Right atrium auricular region (tissue), 2 donors: ENCODE results near the gene HLX. TPM values are rescaled to one million over a fixed set of nuclear protein-coding genes. Genes with fewer than 3 reads are reported as not detected.

ENCODE experiments used
- DNase-seq: peaks from one replicate; pipeline ENCODE4 v3.0.0-alpha.2; 2019; ENCODE audit warnings: low spot score
- H3K27ac ChIP-seq, 2 donors: fragments of 200-600 bp; sonication (generic); 1 replicate in 1 of 2; 2 replicates in 1 of 2; pipeline ENCODE4 v1.5.1; 2016 to 2019
- H3K27me3 ChIP-seq, 2 donors: fragments of 200-600 bp; sonication (generic); one replicate each; pipeline versions ENCODE4 v1.5.1 to v1.6.0; 2017 to 2019
- H3K36me3 ChIP-seq: fragments of 200-600 bp; sonication (generic); one replicate; pipeline ENCODE4 v1.5.1; 2016
- H3K4me1 ChIP-seq, 2 donors: fragments of 200-600 bp; sonication (generic); one replicate each; pipeline versions ENCODE4 v1.5.1 to v1.6.0; 2017 to 2019
- H3K4me3 ChIP-seq, 2 donors: fragments of 200-600 bp; sonication (generic); 1 replicate in 1 of 2; 2 replicates in 1 of 2; pipeline ENCODE4 v1.5.1; 2017 to 2019; ENCODE audit warnings: mild to moderate bottlenecking in 1 of 2, moderate library complexity in 1 of 2
- H3K9me3 ChIP-seq, 2 donors: fragments of 200-600 bp; sonication (generic); one replicate each; pipeline ENCODE4 v1.5.1; 2019
- CTCF ChIP-seq, 2 donors: fragments of 200-600 bp; sonication (generic); IDR thresholded peaks; one replicate each; pipeline ENCODE4 v1.5.1; 2019; ENCODE audit warnings: antibody characterized with exemption in 2 of 2
- total RNA-seq, 2 donors: library from RNA; depleted of rRNA; stranded (reverse); fragments of >200 nt; gene quantifications; one replicate each; pipeline ENCODE4 v1.1.0, GENCODE V29; 2016

The HLX gene
- total RNA-seq, 2 donors from 2014 or later: 5.5 to 6.2 TPM

GRCh38 chr1:220905650-220906560 lies 26.7 kb downstream of the HLX start:
- DNase-seq: no peak
- H3K4me1 ChIP-seq: no peaks in the 10 kb centered on the region
- H3K27ac ChIP-seq: no peak overlapping the region
- no peaks in the 10 kb centered on the region for H3K27me3 ChIP-seq
- no peak for TF ChIP-seq CTCF (IDR thresholded peaks at IDR 0.05)
- no peaks in the 10 kb centered on the region for H3K36me3 ChIP-seq
- no peaks in the 10 kb centered on the region for H3K9me3 ChIP-seq
- H3K4me3 ChIP-seq: no peak overlapping the region

- Histone ChIP-seq H3K9me3 (no peaks in the 10 kb centered on the region), H3K27me3 (no peaks in the 10 kb centered on the region), H3K27ac (no peak overlapping the region), H3K4me3 (no peak overlapping the region), H3K36me3 (no peaks in the 10 kb centered on the region), H3K4me1 (no peaks in the 10 kb centered on the region)
- no peak for DNase-seq
- TF ChIP-seq CTCF (IDR thresholded peaks at IDR 0.05): no peak
Observed at GRCh38 chr1:220906561-220907334, 27.5 kb downstream of the HLX start.

- no peaks in the 10 kb centered on the region for H3K27me3 ChIP-seq
- no peaks in the 10 kb centered on the region for H3K9me3 ChIP-seq
- H3K4me1 ChIP-seq: no peaks in the 10 kb centered on the region
- H3K4me3 ChIP-seq: no peak overlapping the region
- no peak for DNase-seq
- H3K36me3 ChIP-seq: no peaks in the 10 kb centered on the region
- H3K27ac ChIP-seq: no peak overlapping the region
- TF ChIP-seq CTCF (IDR thresholded peaks at IDR 0.05): peak; percentile 28 to 71
Observed at GRCh38 chr1:220908757-220909156, 29.5 kb downstream of the HLX start.

GRCh38 chr1:220910021-220910420 lies 30.8 kb downstream of the HLX start:
- Histone ChIP-seq H3K36me3 (no peaks in the 10 kb centered on the region), H3K4me1 (no peaks in the 10 kb centered on the region), H3K4me3 (no peak overlapping the region), H3K27ac (no peak overlapping the region), H3K9me3 (no peaks in the 10 kb centered on the region), H3K27me3 (no peaks in the 10 kb centered on the region)
- DNase-seq: no peak
- no peak for TF ChIP-seq CTCF (IDR thresholded peaks at IDR 0.05)

- Histone ChIP-seq H3K27me3 (no peaks in the 10 kb centered on the region), H3K36me3 (no peaks in the 10 kb centered on the region), H3K27ac (no peak overlapping the region), H3K9me3 (no peaks in the 10 kb centered on the region), H3K4me3 (no peak overlapping the region), H3K4me1 (no peaks in the 10 kb centered on the region)
- no peak for DNase-seq
- no peak for TF ChIP-seq CTCF (IDR thresholded peaks at IDR 0.05)
Observed at GRCh38 chr1:220914283-220915116, 35.3 kb downstream of the HLX start.
